GM19455 (cell line): ENCODE measurements around the gene FLNB.

Source experiments
- ATAC-seq: cut with Tn5 transposase; IDR thresholded peaks from one replicate; pipeline ENCODE4 v1.9.1; 2021; ENCODE audit not compliant: unreplicated experiment

The FLNB gene

DNA sequence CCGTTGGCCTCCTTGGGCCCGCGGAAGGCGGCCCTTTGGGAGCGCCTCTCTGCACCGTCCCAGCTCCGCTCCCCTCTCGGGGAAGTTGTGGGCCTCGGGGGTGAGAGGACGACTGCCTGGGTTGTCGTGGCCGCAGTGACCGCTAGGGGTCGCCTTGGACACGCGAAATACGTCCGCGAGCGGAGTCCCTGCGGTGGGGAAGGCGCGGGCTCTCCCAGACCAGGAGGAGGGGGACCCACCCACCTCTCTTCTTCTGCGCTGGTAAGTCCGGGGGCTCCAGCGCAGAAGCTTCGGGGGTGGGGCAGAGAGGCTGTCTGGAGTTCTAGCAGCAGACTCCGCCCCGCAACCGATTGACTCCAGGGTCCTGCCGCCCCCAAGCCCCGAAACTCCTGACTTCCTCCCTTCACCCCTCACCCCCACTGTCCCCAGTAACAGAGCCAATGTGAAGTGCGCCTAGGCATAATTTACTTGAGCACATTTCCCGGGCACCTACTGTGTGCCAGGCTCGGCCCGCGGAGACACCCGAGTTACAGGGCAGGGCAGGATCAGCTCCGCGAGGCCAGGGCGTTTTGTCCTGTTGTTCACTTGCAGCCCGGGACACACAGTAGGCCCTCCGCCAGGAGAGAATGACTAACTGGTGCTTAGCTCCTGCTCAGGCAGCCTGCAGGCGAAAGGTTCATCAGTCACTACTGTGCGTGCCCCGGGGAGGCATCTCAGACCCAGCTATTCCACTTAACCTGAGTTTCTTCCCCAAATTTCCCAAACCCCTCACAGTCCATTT is 169.7 kb downstream of the FLNB start:
- peak; percentile 87 for ATAC-seq

DNA sequence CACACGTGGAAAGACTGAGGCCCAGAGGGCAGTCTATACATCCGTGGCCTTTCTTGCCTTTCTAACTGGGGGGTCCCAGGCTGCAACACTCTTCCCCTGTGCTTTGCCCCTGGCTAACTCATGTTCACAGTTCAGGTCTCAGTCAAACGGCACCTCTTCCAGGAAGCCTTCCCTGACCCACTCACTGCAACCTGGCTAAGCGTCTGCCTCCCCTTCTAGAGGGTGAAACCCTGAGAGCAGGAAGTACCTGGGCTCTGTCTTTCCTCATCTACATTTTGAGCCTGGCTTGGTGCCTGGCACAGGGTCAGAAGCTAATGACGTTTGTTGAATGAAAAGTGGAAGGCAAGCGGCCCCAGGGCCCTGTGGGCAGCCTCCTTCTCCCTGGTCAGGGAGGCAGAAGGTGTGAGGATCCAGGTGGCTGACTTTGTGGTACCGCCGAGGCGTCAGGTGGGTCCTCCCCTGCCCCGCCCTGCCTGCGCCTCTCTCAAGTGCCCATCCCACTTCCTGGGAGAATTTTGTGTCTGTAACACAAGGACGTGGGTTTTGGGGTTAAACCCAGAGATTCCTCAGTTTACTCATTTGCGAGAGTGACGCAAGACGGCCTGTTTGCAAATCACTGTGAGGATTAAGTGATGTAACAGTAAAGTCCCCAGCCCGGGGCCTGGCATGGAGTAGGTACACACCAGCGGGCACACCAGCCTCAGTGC is 170.5 kb downstream of the FLNB start:
- no peak for ATAC-seq

DNA sequence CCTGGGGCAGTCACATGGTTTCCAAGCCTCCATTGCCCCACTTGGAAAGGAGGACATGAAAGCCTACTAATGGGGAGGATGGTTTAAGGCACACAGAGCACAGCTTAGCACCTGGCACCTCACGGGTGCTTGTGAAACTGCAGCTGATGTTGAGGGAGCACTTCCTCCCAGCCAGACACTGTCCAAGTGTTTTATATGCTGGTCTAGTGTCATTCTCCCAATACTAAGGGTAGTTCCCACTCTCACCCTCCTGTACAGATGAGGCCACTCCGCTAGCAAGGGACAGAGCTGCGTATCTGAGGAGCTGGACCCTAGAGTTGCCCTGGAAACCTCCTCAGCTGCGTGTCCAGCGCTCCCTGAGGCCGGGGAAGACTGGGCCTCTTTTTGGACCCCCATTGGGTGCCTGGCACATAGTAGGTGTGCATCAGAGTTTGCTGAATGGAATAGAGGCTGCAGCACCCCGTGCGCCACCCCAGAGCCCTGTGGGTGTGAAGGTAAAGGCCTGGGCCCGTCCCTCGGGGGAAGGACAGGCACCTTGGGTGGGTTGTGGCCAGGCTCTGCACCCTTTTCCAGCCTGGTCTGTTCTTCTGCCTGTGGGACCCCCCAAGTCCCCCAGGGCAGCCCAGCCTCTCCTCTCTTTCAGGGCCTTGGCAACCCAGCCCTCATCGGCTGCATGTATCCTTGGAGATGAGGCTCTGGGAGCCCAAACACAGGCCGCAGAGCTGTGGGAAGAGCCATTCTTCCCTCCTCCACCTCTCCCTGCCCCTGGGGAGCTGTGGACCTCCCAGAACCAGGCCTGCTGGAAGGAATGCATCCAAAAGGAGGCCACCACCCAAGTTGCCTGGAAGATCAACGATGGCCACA is 171.2 kb downstream of the FLNB start:
- ATAC-seq = no peak

DNA sequence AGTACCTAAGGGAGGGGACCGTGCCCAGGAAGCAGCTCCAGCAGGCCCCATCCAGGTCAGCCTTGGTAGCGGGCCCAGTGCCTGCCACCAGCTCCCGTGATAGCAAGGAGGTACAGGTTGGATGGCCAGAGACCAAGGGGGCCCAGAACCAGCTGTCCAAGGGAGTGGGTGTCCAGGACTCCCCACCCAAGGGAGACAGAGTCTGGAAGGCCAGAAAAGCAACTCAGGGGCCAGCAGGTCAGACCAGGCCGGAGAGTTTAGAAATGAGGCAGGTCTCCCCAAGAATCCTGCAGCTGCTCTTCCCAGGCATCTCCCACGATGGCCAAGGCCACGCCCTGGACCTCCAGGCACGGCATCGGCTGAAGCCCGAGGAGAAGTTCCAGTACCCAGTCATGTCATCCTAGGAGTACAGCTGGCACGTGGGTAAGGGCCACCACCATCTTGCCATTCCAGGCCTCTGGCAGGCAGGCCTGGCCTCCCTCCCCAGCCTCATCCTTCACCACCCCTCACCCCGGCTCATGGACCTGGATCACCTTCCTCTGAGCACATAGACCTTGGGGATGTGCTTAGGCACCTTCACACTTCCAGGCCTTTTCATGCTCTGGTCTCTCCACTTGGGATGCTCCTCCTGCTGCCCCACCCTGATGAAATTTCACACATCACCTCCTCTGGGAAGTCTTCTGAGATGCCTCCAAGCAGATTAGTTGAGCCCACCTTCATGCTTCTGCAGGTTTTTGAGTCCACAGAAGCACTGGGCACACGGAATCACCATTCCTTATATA is 172.1 kb downstream of the FLNB start:
- no peak for ATAC-seq

DNA sequence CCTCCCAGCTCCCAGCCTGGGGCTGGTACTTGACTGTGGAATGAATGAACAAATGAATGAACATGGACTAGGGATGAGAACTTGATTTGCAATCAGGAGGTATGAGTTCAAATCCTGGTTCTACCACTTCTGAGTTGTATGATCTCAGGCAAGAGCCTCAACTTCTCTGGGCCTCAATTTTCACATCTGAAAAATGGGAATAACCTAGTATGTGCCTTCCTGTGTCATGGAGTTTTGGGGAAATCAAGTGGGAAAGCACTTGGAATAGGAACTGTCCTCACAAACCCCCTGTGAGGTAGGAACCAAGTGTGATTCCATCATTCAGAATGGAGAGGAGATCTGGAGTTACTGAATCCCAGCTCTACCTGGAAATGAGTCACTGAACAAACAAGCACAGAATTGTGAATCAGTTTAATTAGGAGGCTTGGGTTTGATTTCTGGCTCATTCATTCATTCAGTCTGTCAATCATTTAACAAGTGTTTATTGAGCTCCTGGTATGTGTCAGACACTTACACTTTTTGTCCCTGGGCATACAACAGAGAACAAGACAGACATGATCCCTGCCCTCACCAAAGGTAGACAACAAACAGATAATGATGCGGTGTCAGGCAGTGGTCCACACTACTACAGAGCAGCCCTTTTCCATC is 172.8 kb downstream of the FLNB start:
- ATAC-seq = no peak

DNA sequence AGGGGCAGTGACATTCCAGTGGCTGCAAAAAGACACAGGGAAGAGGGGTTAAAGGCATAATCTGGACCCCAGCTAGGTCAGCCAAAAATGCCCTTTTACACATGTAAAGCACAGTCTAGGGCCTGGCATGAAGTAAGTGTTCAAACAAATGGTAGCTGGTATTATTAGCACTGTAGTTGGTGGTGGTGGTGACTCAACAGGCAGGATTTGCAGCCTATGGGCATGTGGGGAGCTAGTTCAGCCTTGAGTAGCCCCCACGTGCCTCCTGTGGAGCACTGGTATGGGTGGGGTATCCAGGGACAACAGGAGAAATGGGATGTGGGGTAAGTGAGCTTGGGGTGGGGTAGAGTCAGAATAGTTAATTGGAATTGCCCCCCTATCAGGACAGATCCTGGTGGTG is 175.0 kb downstream of the FLNB start:
- no peak for ATAC-seq

DNA sequence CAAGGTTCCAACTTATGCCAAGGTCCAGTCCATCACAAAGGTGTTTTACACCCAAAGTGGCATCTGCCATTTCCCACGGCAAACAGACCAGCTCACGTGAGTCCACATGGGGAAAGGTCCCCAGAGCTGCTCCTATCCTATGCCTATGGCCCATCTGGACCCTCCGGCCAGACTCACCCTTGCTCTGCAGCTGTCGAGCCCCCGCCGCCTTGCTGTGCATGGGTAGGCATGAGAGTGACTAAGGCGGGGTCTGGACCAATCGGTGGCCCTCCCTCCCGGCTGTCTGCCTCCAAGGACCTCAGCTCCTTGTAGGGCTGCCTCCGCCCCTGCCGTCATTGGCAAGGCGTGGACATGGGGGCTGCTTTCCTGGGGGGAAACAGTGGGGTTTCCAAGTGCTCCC is 175.7 kb downstream of the FLNB start:
- no peak for ATAC-seq

DNA sequence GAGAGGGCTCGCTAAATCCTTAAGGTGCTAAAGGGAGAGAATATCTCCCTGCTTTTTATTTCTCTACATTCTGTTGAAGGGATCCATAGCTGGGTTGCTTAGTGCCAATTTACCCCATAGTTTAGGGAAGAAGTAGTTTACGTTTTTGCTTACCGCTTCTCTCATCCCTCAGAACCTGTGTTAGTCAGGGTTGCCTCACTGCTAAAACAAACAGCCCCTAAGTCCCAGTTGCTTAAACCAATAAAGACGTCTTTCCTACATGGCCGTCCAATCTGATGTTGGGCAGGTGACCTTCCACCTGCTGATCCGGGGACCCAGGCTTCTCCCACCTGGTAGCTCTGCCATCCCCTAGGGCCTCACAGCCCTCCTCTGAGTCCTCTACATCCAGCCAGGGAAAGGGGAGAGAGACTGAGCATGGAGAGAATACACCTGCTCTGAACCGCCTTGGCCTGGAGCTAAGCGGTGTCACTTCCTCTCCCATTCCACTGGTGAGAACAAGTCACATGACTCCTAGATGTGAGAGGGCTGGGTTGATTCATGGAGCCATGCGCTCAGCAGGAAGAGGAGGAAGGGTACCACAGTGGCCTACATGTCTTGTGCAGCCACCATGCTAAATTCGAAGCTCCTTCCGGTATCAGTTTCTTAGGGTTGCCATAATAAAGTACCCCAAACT is 176.2 kb downstream of the FLNB start:
- ATAC-seq = no peak

DNA sequence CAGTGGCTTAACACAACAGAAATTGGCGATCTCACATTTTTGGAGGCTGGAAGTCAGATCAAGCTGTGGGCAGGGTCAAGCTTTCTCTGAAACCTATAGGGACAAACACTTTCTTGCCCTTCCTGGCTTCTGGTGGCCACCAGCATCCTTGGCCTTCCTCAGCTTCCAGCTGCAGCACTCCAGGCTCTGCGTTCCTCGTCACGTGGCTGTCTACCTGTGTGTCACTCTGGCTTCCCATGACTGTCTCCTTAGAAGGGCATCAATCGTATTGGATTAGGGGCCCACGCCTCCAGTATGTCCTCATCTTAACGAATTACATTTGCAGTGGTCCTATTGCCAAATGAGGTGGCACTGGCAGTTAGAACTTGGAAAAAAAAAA is 176.7 kb downstream of the FLNB start:
- no peak for ATAC-seq

DNA sequence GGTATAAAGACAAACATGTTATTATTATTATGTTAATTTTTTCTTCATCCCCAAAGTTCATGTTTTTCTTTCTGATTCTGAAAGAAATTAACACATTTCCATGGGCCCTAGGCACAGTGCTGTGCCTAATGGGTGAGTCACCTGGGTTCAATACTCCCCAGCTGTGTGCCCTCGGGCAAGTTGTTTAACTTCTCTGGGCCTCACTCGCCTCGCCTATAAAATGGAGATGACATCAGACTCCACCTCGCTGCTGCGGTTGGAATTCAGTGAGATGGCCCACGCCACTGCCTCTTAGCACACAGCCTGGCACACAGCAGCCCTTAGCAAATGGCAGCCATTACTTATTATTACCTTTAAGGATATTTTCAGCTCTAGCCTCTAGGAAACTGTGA is 179.9 kb downstream of the FLNB start:
- ATAC-seq = no peak

DNA sequence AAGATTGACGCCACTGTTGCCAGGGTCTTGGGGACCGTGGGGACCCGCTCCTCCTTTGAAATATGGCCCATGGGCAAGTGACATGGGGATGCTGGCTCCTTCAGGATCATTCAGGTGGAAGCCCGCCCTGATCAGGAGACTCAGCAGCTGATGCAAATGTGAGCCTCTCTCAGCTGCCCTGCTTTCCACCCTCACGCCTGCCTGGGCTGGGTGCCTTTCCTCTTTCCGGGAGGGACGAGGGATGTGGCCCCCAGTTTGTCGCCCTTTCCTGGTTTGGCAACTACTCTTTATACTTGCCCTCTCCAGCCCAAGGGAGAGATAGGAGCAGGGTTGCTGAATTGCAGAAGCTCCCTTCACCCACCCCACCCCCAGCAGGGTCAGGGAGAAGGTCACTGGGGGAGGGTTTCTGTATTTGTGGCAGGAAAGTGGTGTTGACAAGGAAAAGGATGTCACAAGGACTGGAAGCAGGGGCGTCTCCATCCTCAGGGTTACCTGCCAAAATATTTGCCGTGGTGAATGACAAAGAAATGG is 180.8 kb downstream of the FLNB start:
- no peak for ATAC-seq

DNA sequence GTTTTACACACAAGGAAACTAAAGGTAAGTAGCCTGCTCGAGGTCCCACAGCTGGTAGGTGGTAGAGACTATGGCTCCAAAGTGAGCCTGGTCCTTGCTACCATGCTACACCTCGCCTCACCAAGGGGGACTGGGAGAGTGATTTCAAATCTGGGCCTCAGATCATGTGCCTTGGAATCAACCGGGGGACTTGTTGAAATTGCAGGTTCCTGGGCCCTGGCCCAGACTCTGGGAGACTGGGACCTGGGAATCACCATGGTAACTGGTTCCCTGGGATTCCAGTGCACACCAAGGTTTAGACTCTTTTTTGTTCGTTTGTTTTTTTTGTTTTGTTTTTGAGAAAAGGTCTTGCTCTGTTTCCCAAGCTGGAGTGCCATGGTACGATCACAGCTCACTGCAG is 181.5 kb downstream of the FLNB start:
- no peak for ATAC-seq

DNA sequence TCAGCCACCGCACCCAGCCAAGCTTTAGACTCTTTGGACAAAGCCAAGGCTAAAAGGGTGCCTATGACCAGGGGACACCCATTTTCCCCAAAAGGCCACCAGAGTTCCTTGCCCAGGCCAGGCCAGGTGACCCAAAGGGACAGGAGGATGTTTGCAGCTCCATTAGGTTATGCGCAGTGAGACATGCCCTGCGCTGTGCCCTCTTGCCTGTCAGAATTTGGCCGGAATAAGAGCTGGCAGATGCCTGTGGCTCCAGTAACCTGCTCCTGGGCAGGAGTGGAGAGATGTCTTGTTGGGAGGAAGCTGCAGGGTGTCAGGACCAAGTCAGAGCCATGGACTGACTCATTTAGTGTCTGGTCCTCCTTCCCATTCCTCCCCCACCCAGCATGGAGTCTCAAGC is 182.1 kb downstream of the FLNB start:
- ATAC-seq = no peak

DNA sequence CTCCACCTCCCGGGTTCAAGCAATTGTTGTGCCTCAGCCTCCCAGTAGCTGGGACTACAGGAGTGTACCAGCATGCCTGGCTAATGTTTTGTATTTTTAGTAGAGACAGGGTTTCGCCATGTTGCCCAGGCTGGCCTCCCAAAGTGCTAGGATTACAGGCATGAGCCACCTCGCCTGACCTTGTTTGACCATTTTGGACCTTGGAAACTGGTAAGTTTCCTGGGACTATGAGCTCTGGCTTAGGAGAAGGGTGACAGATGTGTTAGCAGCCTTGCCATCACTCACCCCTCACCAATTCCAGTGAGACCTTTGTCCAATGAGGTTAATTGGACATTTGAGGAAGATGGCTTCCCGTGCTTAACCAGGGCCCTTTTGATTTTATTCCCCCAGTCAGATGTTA is 182.7 kb downstream of the FLNB start:
- no peak for ATAC-seq

DNA sequence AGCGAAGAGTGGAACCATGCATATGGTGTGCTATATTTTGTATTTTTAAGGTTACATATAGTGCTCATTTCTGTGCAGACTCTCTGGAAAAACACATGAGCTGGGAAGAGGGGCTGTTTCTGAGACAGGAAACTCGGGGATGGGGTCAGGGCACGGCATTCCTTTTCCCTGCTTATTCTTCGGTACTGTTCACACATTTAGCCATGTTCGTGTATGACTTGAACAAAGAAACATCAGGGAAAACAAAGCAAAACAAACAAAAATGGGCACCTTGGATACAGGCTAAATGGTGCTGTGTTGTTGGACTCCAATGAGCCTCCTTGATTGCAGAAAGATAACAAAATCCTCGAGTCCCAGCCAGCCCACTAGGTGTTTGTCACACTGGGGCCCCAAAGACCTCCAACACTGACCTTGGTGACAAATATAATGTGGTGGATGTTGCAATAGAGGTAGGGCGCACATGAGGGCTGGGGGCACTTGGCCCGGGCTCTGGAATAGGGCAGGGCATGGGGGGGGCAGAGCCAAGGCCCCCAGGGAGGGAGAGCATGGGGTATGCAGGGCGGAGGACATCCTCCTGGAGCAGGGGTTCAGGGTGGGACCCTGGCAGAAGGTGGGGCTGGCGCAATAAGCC is 183.3 kb downstream of the FLNB start:
- no peak for ATAC-seq

DNA sequence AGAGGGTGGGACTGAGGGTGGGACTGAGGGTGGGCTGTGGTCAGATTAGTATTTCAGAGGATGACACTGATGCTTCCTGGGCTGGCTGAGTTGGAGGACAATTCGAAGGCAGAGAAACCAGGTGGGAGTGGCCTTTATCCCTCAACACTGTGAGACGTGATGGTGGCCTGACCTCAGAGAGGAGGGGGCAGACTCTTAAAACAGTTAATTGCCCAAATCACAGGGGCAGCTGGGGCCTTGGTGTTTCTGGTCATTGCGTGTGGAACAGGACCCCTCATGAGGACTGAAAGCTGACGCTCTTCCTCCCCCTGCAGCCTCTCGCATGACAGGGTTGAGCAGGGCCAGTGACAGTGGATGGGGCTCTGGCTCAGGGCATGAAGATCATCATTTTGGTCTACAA is 183.8 kb downstream of the FLNB start:
- ATAC-seq = no peak

DNA sequence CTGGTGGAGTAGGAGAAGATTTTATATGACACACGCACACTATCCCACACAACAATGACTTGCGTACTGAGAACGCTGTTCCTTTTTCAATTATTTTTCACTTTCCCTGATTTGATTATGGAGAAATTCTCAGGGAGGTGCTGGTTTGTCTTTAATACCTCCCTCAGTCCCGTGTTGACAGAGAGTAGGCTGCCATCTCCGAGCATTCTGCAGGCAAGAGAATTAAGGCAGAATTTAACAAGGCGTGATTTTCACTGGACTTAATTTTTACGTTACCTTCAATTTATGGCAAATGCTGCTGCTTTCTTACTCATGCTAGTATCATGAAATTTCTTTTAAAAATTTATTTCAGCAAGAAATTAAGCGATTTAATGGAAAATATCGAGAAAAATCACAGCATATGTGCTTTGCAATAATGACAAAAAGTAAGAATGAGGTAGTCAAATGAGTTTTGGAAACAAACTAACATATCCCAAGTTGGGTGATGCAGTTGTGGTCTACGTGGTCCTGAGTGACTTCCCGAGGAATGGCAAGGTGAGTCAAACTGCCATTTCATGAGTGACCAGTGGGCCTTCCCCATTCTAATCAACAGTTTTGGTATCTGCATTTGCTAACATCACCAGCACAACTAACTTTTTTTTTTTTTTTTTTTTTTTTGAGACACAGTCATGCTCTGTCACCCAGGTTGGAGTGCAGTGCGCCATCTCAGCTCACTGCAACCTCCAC is 185.6 kb downstream of the FLNB start:
- no peak for ATAC-seq

DNA sequence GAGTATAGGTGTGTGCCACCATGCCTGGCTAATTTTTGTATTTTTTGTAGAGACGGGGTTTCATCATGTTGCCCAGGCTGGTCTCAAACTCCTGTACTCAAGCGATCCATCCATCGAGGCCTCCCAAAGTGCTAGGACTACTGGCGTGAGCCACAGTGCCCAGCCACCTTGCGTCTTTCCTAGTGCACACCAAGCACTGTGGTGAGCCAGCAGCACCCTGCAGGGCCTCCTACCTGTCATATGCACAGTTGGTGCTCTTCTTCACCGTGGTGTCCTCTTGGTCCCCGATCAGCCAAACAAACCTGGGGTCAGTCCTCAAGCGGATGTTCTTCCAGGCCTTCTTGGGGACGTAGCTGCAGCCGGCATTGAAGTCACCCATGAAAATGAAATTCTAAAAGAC is 189.4 kb downstream of the FLNB start:
- no peak for ATAC-seq

DNA sequence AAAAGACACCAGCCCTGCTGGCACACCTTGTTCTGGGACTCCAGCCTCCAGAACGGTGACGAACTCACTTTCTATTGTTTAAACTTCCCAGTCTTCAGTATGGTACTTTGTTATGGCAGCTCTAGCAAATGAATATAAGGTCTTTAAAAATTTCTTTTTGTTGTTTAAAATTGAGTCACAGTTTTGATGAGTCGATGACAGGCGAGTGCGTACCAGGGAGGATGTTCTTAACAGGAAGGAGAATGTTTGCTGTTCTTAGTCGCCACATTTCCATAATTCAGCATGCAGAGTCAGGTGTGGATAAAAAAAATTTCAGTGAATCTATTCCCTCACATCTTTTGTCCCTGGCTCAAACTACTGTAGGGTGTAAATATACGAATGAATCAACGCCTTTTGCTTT is 190.1 kb downstream of the FLNB start:
- no peak for ATAC-seq
